ENCODE measurements around the gene OBSCN. TPM values are rescaled to one million over a fixed set of nuclear protein-coding genes. Genes with fewer than 3 reads are reported as not detected.
A peak's percentile ranks its signal among the peaks of the same experiment; 100 is the strongest.

The OBSCN gene
- total and polyA plus RNA-seq, 2 experiments from 2014 or later, result 1.1 to 5.2 TPM

DNA sequence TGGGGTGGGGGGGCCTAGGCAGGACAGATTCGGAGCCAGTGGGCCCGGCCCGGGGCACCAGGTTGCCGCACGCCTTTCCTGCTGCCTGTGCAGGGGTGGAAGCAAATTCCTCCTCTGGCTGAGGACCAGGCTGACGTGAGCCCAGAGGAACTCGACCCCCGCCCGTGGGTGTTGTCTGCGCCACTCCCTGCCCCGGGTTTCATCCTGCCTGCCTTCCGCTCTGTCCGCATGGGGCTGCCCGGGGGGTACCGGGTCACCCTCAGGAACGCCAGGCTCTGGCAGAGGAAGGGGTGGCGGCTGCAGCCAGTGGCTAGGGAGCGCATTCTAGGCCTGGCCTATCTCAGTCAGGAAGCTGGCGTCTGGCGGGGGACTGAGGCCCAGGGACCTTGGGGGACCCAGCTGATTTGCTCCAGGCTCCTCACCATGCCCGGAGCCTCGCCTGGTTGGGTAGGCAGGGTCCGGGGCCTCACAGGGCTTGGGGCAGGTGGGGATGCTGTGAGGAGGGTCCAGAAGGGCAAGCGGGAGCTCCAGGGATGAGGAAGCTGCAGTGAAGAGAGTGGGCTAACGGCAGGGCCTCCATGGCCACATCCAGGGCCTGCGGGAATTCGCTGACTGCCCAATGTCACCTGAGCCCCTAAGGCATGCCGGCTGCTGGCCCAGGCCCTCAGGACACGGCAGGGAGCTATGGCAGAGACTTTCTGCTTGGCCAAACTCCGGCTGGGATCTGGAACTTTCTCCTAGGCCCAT lies 44.7 kb upstream of the OBSCN start:
- Histone ChIP-seq H3K36me3 (ENCODE audit: low read depth) (no peaks in the 10 kb centered on the region), H3K4me2 (ENCODE audit: unreplicated experiment) (no peak overlapping the region), H3K27ac (no peak overlapping the region), H3F3A (ENCODE audit: insufficient read depth) (no peaks in the 10 kb centered on the region), H3K79me2 (ENCODE audit: insufficient read depth) (peaks cover 20% of the 10 kb centered on the region), H4K20me1 (ENCODE audit: insufficient read depth) (no peaks in the 10 kb centered on the region), H3K4me3 (no peak overlapping the region), H3K9me2 (ENCODE audit: insufficient read depth) (no peaks in the 10 kb centered on the region), H3K9ac (no peak overlapping the region; the same call in 1 of the 2 replicates), H3K9me3 (ENCODE audit: low read depth) (no peaks in the 10 kb centered on the region), H3K27me3 (replicated peaks; ENCODE audit: insufficient read depth) (no peaks in the 10 kb centered on the region), H2AFZ (0 out of 2 replicates have a peak overlapping the region, but pooled peaks have one; percentile 7), H3K4me1 (ENCODE audit: insufficient read depth) (peaks cover 29% of the 10 kb centered on the region)
- TF ChIP-seq EZH2phosphoT487 (IDR thresholded peaks at IDR 0.05; ENCODE audit: insufficient read depth, low read depth), result no peak
- no peak for TF ChIP-seq EZH2 (IDR thresholded peaks at IDR 0.05; ENCODE audit: insufficient read depth, poor library complexity, severe bottlenecking)
- in situ Hi-C loops (cut with MboI), result no loop called here
- WGBS, 2 experiments (ENCODE audit: low coverage in 1 of 2, low lambda C conversion rate in 2 of 2, missing lambda C conversion rate in 2 of 2), result 68 to 71% methylated on average over 27 to 29 of the region's 30 CpGs
- DNase-seq, result peak; percentile 52

DNA sequence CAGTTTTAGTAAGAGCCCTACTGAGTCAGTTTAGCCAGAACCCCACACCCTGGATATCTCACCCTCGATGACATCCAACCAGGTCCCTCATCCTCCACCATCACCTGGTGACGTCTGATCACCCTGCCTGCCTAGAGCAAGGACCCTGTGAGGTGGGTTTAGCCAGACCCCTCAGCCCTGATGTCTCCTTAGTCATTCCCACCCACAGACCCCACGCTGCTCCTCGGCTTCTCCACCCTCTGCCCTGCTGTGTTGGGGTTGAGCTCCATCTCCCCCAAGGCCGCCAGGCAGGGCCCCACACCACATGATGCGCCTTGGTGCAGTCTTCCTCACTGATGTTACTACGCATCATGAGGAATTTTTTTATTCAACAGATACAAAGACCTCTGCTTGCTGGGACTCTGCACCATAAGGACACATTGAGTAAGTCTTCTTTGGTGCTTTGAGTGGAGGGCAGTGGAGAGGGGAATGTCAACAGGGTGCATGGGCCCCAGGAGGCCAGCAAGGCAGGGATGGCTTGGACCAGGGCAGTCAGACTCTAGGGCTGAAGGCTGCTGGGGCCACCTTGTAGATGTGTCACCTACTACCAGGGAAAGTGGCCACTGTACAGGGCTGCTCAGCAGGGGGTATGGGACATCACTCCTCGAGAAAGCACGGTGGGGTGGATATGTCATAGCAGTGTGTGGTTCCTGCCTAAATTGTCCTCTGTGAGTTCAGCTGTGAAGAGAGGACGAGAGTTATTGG lies 43.9 kb upstream of the OBSCN start:
- H3F3A ChIP-seq (ENCODE audit: insufficient read depth), result no peaks in the 10 kb centered on the region
- peaks cover 29% of the 10 kb centered on the region for H3K4me1 ChIP-seq (ENCODE audit: insufficient read depth)
- no peak overlapping the region for H3K4me2 ChIP-seq (ENCODE audit: unreplicated experiment)
- TF ChIP-seq EZH2phosphoT487 (IDR thresholded peaks at IDR 0.05; ENCODE audit: insufficient read depth, low read depth) (no peak), EZH2 (IDR thresholded peaks at IDR 0.05; ENCODE audit: insufficient read depth, poor library complexity, severe bottlenecking) (no peak)
- no peak overlapping the region for H3K27ac ChIP-seq
- no peak overlapping the region for H3K9ac ChIP-seq
- no peaks in the 10 kb centered on the region for H3K9me2 ChIP-seq (ENCODE audit: insufficient read depth)
- H3K9me3 ChIP-seq (ENCODE audit: low read depth), result no peaks in the 10 kb centered on the region
- H3K27me3 ChIP-seq (replicated peaks; ENCODE audit: insufficient read depth), result no peaks in the 10 kb centered on the region
- no peaks in the 10 kb centered on the region for H3K36me3 ChIP-seq (ENCODE audit: low read depth)
- H4K20me1 ChIP-seq (ENCODE audit: insufficient read depth), result no peaks in the 10 kb centered on the region
- no peak overlapping the region for H3K4me3 ChIP-seq
- H3K79me2 ChIP-seq (ENCODE audit: insufficient read depth), result peaks cover 28% of the 10 kb centered on the region
- DNase-seq, result no peak
- H2AFZ ChIP-seq, result no peak overlapping the region
- 92 to 95% methylated on average over 10 of the region's 10 CpGs for WGBS, 2 experiments (ENCODE audit: low coverage in 1 of 2, low lambda C conversion rate in 2 of 2, missing lambda C conversion rate in 2 of 2)
- in situ Hi-C loops (cut with MboI), result no loop called here

DNA sequence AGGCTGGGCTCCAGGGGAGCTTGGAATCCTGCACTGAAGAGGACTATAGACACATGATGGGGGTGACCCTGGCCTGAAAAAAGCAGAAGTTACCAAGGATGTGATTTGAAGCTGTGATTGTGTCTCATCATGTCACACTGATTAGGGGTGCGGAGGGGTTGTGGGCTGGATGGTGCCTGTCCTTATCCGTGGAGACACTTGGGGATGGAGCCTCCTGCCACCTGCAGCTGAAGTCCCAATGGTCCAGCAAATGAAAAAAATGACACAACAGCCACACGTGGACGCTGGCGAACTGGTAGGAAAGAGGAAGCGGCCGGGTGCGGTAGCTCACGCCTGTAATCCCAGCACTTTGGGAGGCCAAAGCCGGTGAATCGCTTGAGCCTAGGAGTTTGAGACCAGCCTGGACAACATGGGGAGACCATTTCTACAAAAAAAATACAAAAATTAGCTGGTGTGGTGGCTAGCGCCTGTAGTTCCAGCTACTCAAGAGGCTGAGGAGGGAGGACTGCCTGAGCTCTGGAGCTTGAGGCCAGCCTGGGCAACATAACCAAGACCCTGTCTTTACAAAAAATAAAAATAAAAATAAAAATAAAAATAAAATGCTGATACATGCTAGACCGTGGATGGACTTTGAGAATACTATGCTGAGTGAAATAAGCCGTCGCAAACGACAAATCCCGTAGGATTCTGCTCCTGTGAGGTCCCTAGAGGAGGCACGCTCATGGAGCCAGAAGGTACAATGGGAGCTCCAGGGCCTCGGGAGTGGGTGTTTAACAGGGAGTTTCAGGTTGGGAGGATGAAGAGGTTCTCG lies 43.1 kb upstream of the OBSCN start:
- no peaks in the 10 kb centered on the region for H3F3A ChIP-seq (ENCODE audit: insufficient read depth)
- TF ChIP-seq EZH2phosphoT487 (IDR thresholded peaks at IDR 0.05; ENCODE audit: insufficient read depth, low read depth) (no peak), EZH2 (IDR thresholded peaks at IDR 0.05; ENCODE audit: insufficient read depth, poor library complexity, severe bottlenecking) (no peak)
- peak overlapping the region; percentile 80 for H2AFZ ChIP-seq
- peaks cover 29% of the 10 kb centered on the region for H3K4me1 ChIP-seq (ENCODE audit: insufficient read depth)
- peak overlapping the region; percentile 67 for H3K27ac ChIP-seq
- no peaks in the 10 kb centered on the region for H3K27me3 ChIP-seq (replicated peaks; ENCODE audit: insufficient read depth)
- H3K4me2 ChIP-seq (ENCODE audit: unreplicated experiment), result peak overlapping the region; percentile 91
- H3K4me3 ChIP-seq, result peak overlapping the region; percentile 78
- no peaks in the 10 kb centered on the region for H3K9me3 ChIP-seq (ENCODE audit: low read depth)
- H3K36me3 ChIP-seq (ENCODE audit: low read depth), result no peaks in the 10 kb centered on the region
- H3K79me2 ChIP-seq (ENCODE audit: insufficient read depth), result peaks cover 28% of the 10 kb centered on the region
- no peak for DNase-seq
- in situ Hi-C loops (cut with MboI), result no loop called here
- H4K20me1 ChIP-seq (ENCODE audit: insufficient read depth), result no peaks in the 10 kb centered on the region
- H3K9ac ChIP-seq, result peak overlapping the region; percentile 81
- H3K9me2 ChIP-seq (ENCODE audit: insufficient read depth), result no peaks in the 10 kb centered on the region
- WGBS, 2 experiments (ENCODE audit: low coverage in 1 of 2, low lambda C conversion rate in 2 of 2, missing lambda C conversion rate in 2 of 2), result 54% methylated on average over 20 of the region's 20 CpGs
